Body of pancreas (tissue), 4 donors: ENCODE measurements around the gene SLC16A9. TPM values are rescaled to one million over a fixed set of nuclear protein-coding genes. Genes with fewer than 3 reads are reported as not detected.
"Not testable (repeated sequence)": the region's sequence is repeated elsewhere in the genome, so short reads cannot be mapped to it uniquely, and the experiment has no call there.

Experiments used
- ATAC-seq: fragments of 150-250 bp; one replicate; pipeline ENCODE4 v1.9.1; 2016
- DNase-seq, 4 donors: peaks; one replicate each; pipeline ENCODE4 v3.0.0-alpha.2; 2019
- H3K27ac ChIP-seq, 4 donors: fragments of 200-600 bp; sonication (generic); 1 replicate in 3 of 4; 2 replicates in 1 of 4; pipeline versions ENCODE4 v1.5.1 to v1.6.1; 2016 to 2019; ENCODE audit warnings: mild to moderate bottlenecking in 1 of 4, mixed read lengths in 1 of 4, moderate library complexity in 1 of 4
- H3K27me3 ChIP-seq, 2 donors: fragments of 200-600 bp; sonication (generic); one replicate each; pipeline ENCODE4 v1.6.0; 2016; ENCODE audit warnings: mild to moderate bottlenecking in 1 of 2
- H3K36me3 ChIP-seq, 2 donors: fragments of 200-600 bp; sonication (generic); replicated peaks in 1 of 2; 2 replicates each; pipeline ENCODE4 v1.5.1; 2016; ENCODE audit warnings: low read depth in 2 of 2; ENCODE audit not compliant: insufficient read depth in 1 of 2
- H3K4me1 ChIP-seq: fragments of 200-600 bp; sonication (generic); one replicate; pipeline ENCODE4 v1.6.0; 2016
- H3K4me3 ChIP-seq, 2 donors: fragments of 200-600 bp; sonication (generic); 1 replicate in 1 of 2; 2 replicates in 1 of 2; pipeline ENCODE4 v1.5.1; 2016 to 2019
- H3K9me3 ChIP-seq, 3 donors: fragments of 200-600 bp; sonication (generic); 1 replicate in 2 of 3; 2 replicates in 1 of 3; pipeline ENCODE4 v1.5.1; 2016
- POLR2A ChIP-seq, 3 donors: fragments of 450-650 bp; IDR thresholded peaks; one replicate each; pipeline ENCODE4 v1.6.1; 2016; ENCODE audit warnings: antibody characterized with exemption in 3 of 3, mild to moderate bottlenecking in 2 of 3
- WGBS, 2 donors: methylation state at CpG; one replicate each; pipeline ENCODE4 v1.1.5; 2017; 5-methylcytosine and 5-hydroxymethylcytosine counted together
- intact Hi-C: fragments of 100-400 bp; cut with DNase I; formaldehyde crosslinking; loops from one replicate; pipeline ENCODE4 v1.15.1; 2023
- total RNA-seq, 2 donors: library from RNA; depleted of rRNA; stranded (reverse); fragments of >200 nt; gene quantifications; one replicate each; pipeline ENCODE4 v1.1.0, GENCODE V29; 2016
- TF ChIP-seq, protein P1 (sequence below), 7 experiments: fragments of 450-650 bp in 4 of 7; fragments of 200-600 bp in 3 of 7; sonication (generic) in 3 of 7; IDR thresholded peaks; one replicate each; pipeline ENCODE4 v1.5.1; 2016 to 2019; ENCODE audit warnings: antibody characterized with exemption in 7 of 7

SLC16A9 gene
- total RNA-seq, 2 donors from 2014 or later: 0.78 to 2.6 TPM

DNA sequence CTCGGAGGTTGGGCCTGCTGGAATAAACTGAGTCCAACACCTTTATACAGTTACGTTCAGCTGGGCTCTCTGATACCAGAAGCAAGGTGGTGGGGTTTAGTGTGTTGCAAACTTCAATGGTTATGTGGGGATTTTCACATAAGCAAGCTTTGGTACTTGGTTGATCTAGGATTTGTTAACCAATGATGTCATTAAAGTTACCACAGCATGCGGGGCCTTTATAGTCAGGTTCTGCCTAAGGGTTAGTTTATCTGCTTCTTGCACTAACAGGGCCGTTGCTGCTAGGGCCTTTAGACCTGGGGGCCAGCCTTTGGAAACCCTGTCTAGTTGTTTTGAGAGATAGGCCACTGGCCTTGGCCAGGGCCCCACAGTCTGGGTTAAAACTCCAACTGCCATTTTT is 19.5 kb upstream of the SLC16A9 start:
- H3K27me3 ChIP-seq, H3K4me1 ChIP-seq, ATAC-seq, intact Hi-C loops, H3K27ac ChIP-seq, H3K36me3 ChIP-seq, H3K9me3 ChIP-seq, H3K4me3 ChIP-seq, DNase-seq: not testable (repeated sequence)
- 93 to 94% methylated on average over 4 of the region's 4 CpGs for WGBS, 2 donors

DNA sequence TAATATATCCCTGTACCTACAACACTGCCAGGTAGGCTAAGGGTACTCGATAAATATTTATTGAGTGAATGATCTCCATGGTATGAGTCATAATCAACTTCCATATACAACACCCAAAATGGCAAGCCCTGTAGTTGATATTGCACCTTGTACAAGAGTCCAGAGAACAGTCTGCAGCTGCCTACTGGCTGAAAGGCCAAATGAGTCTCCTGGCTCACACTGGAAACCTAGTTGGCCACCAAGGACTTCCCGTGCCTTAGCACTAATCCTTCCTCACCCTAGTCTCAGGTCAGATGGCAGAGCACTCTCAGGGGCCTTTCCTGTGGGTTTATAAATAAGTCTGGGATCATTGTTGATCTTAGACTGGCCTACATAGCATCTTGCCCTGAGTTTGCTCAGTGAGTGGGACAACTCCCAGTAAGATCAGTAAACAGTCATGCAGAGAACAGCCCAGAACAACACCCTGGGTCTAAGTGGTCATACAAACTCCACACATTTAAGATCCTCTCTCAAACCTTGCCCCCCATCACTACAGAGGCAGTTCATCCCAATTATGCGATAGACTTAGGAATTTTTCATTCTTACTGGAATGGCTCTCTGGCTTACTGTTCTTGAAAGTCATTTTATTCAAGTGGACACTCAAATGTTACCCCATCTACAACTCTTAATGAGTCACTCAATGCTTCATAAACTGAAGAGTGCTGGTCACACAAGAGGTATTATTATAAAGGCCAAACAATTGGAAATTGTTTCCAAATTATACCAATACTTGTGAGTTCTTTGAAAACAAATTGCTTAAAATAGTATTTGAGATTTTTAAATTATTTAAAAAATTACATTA is 14.7 kb upstream of the SLC16A9 start:
- no peaks in the 10 kb centered on the region for H3K27me3 ChIP-seq
- H3K4me3 ChIP-seq: no peak overlapping the region
- H3K4me1 ChIP-seq: no peaks in the 10 kb centered on the region
- 92 to 95% methylated on average over 3 of the region's 3 CpGs for WGBS, 2 donors
- intact Hi-C loops: no loop called here
- no peaks in the 10 kb centered on the region for H3K9me3 ChIP-seq
- DNase-seq (no peak), ATAC-seq (no peak)
- no peak overlapping the region for H3K27ac ChIP-seq
- TF ChIP-seq, protein P1, sequence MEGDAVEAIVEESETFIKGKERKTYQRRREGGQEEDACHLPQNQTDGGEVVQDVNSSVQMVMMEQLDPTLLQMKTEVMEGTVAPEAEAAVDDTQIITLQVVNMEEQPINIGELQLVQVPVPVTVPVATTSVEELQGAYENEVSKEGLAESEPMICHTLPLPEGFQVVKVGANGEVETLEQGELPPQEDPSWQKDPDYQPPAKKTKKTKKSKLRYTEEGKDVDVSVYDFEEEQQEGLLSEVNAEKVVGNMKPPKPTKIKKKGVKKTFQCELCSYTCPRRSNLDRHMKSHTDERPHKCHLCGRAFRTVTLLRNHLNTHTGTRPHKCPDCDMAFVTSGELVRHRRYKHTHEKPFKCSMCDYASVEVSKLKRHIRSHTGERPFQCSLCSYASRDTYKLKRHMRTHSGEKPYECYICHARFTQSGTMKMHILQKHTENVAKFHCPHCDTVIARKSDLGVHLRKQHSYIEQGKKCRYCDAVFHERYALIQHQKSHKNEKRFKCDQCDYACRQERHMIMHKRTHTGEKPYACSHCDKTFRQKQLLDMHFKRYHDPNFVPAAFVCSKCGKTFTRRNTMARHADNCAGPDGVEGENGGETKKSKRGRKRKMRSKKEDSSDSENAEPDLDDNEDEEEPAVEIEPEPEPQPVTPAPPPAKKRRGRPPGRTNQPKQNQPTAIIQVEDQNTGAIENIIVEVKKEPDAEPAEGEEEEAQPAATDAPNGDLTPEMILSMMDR (IDR thresholded peaks at IDR 0.05): no peak
- no peak for TF ChIP-seq POLR2A (IDR thresholded peaks at IDR 0.05)
- no peaks in the 10 kb centered on the region for H3K36me3 ChIP-seq

DNA sequence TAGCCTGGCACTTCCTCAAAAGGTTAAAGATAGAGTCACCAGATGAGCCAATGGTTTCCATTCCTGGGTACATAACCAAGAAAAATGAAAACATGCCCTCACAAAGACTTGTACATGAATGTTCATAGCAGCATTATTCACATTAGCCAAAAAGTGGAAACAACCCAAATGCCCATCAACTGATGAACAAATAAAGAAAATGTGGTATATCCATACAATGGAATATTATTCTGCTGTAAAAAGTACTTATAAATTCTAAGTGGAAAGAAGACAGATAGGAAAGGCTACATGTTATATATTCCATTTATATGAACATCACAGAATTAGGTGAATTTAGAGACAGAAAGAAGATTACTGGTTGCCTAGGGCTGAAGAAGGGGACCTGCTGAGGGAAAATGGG is 10.7 kb upstream of the SLC16A9 start:
- Histone ChIP-seq H3K4me1 (no peaks in the 10 kb centered on the region), H3K9me3 (no peaks in the 10 kb centered on the region), H3K4me3 (no peak overlapping the region), H3K27ac (no peak overlapping the region), H3K36me3 (no peaks in the 10 kb centered on the region), H3K27me3 (no peaks in the 10 kb centered on the region)
- no peak for DNase-seq
- intact Hi-C loops: no loop called here
- ATAC-seq: no peak
- TF ChIP-seq, protein P1 (IDR thresholded peaks at IDR 0.05): no peak
- no peak for TF ChIP-seq POLR2A (IDR thresholded peaks at IDR 0.05)

DNA sequence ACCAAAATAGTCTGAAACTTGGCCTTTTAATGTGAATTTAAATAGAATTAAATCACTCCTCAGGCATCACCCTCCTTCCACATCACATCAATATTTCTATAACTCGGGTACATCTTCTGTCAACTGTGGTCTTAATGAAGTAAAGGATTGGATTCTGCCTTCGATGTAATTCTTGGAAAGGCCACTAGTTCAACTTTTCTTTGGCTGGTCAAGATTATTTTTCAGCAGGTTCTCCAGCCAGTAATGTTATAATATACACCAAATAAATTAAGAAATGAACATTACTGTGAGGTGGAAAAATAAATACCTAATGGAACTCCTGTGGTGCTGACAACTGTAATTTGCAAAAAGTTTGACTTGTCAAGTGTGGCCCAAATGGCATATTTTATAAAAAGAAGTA is 9.7 kb upstream of the SLC16A9 start:
- no peak for DNase-seq
- Histone ChIP-seq H3K4me1 (no peaks in the 10 kb centered on the region), H3K27me3 (no peaks in the 10 kb centered on the region), H3K4me3 (no peak overlapping the region), H3K36me3 (no peaks in the 10 kb centered on the region), H3K9me3 (no peaks in the 10 kb centered on the region), H3K27ac (no peak overlapping the region)
- intact Hi-C loops: no loop called here
- WGBS, 2 donors: 62% methylated on average over 2 of the region's 2 CpGs
- TF ChIP-seq, protein P1 (IDR thresholded peaks at IDR 0.05): no peak
- no peak for TF ChIP-seq POLR2A (IDR thresholded peaks at IDR 0.05)
- ATAC-seq: no peak

DNA sequence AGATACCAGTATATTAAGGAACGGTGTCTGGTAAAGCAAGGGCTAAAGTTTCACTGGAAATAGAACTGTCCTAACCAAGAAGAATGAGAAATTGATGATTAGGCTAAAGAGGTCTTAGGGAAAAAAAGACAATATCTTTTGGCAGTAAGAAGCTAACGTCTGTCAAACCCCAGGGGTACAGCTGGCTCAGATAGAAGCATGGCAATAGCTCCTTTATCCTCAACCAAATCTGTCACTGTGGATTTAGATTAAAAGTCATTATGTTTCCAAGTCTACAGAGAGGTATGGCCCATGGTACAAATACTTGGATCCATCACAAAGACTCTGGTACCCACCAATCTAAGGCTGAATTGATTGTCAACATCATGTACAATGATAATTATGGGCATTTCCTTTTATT is 8.6 kb upstream of the SLC16A9 start:
- ATAC-seq: no peak
- Histone ChIP-seq H3K27me3 (no peaks in the 10 kb centered on the region), H3K4me1 (no peaks in the 10 kb centered on the region), H3K9me3 (no peaks in the 10 kb centered on the region), H3K4me3 (no peak overlapping the region), H3K27ac (no peak overlapping the region), H3K36me3 (no peaks in the 10 kb centered on the region)
- intact Hi-C loops: no loop called here
- WGBS, 2 donors: 77 to 80% methylated on average over 2 of the region's 2 CpGs
- TF ChIP-seq POLR2A (IDR thresholded peaks at IDR 0.05): no peak
- TF ChIP-seq, protein P1 (IDR thresholded peaks at IDR 0.05): no peak
- no peak for DNase-seq
